HG03103 (cell line): ENCODE measurements around the gene DEFB124.
"Not testable (repeated sequence)": the region's sequence is repeated elsewhere in the genome, so short reads cannot be mapped to it uniquely, and the experiment has no call there.

Source experiments
- ATAC-seq: cut with Tn5 transposase; IDR thresholded peaks from one replicate; pipeline ENCODE4 v1.9.1; 2021; ENCODE audit warnings: low read depth; ENCODE audit not compliant: unreplicated experiment

DEFB124 gene

DNA sequence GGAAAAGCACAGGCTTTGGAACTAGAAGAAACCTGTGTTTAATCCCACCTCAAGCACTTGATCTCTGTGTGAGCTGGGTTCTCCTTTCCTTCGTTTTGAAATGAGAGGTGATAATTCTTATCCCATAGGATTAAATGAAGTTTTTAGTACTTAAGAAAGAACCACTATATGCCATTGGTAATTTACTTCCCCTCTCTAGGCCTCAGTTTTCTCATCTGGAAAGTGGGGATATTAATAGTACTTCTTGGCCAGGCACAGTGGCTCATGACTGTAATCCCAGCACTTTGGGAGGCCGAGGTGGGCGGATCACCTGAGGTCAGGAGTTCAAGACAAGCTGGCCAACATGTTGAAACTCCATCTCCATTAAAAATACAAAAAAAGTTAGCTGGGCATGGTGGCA, 14.2 kb upstream of the DEFB124 start:
- no peak for ATAC-seq

DNA sequence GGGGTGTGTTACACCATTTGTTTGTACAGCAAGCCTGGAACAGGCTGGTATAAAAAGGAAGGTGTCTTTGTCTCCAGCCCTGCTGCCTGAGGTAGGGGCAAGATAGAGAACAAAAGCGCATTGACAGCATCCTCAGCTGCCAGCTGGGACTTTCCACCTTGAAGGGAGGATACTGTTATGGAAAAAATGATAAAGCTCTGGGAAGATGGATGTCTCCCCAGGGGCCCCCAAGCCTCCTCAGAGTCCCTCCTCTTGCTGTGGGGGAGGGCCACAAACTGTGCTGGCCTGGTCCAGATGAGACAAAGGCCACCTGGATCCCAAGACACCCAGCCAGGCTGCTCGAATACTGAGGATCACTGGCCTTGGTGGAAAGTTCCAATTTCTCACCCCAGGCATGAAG, 13.2 kb upstream of the DEFB124 start:
- ATAC-seq, result no peak

DNA sequence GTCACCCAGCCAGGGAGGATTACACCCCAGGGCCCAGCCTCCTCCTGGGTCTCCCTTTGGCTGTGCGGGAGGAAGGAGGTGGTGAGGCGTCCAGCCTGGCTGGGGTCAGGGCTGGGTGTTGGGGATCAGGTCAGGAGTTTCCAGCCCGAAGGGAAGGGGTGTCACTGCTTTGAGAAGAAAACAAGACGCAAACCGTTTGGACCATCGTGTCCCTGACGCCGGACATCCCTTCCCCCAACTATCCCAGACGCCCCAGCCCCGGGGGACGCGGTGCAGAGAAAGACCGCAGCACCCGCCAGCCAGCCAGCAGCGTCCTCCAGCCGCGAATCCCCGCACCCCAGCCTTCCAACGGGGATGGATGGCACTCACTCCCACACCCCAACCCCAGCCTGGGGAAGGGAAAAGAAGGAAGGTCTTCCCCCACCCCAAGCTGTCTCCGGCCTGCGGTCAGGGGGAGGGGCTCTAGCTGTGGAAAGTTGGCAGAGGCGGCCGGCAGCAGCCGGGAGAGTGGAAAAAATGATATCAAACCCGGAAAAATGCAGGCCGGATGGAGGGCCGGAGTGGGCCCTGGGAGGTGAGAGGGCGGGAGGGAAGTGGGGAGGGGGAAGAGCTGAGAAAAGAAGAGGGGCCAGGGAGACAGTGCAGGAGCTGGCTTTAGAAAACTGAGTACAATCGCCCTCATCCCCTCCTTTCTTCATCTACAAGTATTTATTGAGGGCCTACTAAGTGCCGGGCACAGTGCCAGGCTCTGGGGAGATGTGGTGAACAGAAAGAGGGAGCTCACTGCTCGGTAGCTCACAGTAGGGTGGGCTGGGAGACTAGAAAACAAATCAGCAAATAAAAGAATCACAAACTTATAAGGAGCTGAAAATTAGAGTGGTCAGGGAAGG, 10.8 kb upstream of the DEFB124 start:
- ATAC-seq, result no peak

GRCh38 chr20:31484001-31484400, 9.1 kb upstream of the DEFB124 start:
- no peak for ATAC-seq

GRCh38 chr20:31476643-31477215, 1.8 kb upstream of the DEFB124 start:
- ATAC-seq, result no peak

DNA sequence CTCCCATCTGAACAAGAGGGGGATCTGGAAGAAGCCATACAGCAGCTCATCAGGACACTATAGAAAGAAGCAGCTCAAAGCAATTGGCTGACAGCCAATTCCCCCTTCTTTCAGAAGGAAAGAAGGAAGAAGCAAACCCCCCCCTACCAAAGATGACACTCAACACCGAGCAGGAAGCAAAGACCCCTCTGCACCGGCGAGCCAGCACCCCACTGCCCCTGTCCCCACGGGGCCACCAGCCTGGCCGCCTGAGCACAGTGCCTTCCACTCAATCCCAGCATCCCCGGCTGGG, 1.3 kb upstream of the DEFB124 start:
- no peak for ATAC-seq

GRCh38 chr20:31475472-31476293, 756 bp upstream of the DEFB124 start:
- no peak for ATAC-seq

- ATAC-seq, result peak; percentile 69
Measured at GRCh38 chr20:31474097-31474436, 860 bp downstream of the DEFB124 start.

- ATAC-seq, result peak; percentile 27
Measured at GRCh38 chr20:31473331-31474096, 1.4 kb downstream of the DEFB124 start.

DNA sequence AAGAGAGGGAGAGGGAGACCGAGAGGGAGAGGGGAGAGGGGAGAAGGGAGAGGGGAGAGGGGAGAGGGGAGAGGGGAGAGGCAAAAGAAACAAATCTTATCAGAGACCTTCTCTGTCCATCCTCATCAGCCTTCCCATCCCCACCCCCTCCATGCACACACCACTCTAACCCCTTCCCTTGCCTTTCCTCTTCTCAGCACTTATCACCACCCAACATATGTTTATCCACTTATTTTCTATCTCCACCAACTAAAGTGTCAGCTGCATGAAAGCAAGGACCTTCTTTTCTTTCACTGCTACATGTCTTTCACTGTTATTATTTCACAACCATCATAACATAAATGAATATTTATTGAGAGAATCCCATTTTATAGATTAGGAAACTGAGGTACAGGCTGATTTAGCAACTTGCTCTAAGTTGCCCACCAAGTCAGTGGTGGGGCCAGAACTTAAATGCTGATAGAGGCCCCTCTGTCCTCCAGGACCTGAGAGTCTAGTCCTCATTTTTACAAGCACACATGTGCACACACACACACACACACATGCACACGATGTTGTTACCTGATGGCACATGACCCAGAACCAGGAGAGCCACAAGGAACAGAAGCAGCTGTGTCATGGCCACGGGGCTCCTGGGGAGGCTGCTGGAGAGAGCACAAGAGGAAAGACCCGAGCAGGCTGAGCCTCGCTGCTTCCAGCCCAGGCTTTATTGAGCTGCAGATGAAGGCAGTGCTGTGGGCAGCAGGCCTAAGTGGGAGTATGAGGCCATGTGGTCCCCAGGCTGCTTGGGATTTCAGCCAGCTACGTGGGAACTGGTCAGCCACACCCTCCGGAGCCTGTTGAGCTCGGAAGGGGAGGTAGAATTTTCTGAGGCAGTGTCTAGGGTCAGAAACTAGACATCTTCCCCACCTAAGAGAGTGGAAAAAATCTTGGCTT, 2.3 kb downstream of the DEFB124 start:
- no peak for ATAC-seq

DNA sequence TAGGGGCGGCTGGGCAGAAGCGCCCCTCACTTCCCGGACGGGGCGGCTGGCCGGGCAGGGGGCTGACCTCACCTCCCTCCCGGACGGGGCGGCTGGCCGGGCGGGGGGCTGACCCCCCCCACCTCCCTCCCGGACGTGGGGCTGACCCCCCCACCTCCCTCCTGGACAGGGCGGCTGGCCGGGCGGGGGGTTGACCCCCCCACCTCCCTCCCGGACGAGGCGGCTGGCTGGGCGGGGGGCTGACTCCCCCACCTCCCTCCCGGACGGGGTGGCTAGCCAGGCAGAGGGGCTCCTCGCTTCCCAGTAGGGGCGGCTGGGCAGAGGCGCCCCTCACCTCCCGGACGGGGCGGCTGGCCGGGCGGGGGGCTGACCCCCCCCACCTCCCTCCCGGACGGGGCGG, 4.0 kb downstream of the DEFB124 start:
- ATAC-seq, result not testable (repeated sequence)

GRCh38 chr20:31454361-31454760, 20.6 kb downstream of the DEFB124 start:
- no peak for ATAC-seq

DNA sequence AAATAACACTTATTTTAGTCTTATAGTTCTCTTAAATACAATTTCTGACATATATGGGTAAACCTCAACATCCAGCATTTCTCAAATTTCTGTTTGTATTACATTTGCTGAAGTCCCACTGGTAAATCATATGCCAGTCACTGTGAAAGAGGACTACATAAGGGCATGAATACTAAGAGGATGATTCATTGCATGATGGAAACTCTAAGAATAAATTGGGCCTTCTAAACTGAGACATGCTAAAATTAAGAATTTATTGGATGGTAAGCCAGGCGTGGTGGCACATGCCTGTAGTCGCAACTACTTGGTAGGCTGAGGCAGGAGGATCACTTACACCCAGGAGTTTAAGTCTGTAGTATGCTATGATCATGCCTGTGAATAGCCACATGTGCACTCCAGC, 22.4 kb downstream of the DEFB124 start:
- ATAC-seq, result no peak

DNA sequence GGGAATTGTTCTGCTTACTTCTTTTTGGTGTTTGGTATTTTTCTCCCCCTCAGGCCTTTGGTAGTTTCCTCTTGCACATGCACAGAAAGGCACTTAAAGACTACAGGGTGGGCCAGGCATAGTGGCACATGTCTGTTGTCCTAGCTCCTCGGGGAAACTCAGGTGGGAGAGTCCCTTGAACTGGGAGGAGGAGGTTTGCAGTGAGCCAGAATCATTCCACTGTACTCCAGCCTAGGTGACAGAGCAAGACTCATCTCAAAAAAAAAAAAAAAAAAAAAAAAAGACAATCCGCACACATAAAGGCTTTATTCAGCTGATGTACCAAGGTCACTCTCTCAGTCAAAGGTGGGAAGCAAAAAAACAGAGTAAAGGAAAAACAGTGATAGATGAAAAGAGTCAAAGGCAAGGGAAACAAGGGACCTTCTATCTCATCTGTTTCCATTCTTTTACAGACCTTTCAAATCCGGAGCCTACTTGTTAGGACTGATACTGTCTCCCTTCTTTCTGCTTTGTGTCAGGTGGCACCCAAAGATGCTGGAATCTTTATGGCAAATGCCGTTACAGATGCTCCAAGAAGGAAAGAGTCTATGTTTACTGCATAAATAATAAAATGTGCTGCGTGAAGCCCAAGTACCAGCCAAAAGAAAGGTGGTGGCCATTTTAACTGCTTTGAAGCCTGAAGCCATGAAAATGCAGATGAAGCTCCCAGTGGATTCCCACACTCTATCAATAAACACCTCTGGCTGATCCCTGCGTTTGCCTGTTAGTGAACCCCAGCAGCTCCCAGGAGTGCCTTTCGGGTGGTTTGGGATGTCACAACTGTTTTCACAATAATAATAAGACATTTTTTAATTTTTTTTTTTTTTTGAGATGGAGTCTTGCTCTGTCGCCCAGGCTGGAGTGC, 25.2 kb downstream of the DEFB124 start:
- ATAC-seq, result no peak

DNA sequence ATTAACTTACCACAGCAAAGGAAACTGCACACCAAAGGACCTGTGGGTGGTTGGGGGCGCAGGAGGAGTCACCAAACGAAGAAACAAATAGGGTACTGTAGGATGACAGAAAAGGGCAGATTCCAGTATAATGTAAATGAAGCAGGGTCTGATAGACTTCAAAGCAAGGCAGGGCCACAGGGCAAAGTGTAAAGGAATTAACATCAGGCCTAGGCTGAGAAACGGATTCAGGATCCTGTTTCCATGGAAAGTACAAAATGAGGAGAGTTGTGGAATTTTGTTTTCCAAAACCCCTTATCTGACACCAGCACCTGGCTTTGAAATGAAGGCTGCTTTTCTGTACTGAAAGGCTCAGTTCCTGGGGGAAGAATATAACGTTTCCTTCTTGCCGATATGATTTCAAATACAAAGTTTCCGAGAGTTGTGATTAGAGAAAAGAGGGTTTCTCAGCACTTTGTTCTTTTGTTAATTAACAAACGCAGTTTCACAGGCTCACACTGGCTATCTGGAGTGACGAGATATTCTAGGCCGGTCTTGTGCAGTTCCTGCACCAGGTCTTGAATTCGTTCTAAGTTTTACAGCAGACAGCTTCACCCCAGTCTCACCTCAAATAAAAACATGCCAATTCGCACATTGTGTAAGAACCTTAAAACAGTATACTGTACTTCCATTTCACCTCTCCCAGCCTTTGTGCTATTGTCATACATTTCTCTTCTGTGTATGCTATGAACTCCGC, 28.7 kb downstream of the DEFB124 start:
- ATAC-seq, result no peak

GRCh38 chr20:31440012-31440659, 34.8 kb downstream of the DEFB124 start, which contains the start of gene DEFB123:
Gene DEFB123 (plus strand): TSS chr20:31440632. CDS start chr20:31440699, 67 bp downstream.
- ATAC-seq, result no peak

GRCh38 chr20:31430568-31431115, 44.3 kb downstream of the DEFB124 start:
- no peak for ATAC-seq
